Measurements from ENCODE around the gene OR6V1.
A peak's percentile ranks its signal among the peaks of the same experiment; 100 is the strongest.

The OR6V1 gene, protein sequence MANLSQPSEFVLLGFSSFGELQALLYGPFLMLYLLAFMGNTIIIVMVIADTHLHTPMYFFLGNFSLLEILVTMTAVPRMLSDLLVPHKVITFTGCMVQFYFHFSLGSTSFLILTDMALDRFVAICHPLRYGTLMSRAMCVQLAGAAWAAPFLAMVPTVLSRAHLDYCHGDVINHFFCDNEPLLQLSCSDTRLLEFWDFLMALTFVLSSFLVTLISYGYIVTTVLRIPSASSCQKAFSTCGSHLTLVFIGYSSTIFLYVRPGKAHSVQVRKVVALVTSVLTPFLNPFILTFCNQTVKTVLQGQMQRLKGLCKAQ

DNA sequence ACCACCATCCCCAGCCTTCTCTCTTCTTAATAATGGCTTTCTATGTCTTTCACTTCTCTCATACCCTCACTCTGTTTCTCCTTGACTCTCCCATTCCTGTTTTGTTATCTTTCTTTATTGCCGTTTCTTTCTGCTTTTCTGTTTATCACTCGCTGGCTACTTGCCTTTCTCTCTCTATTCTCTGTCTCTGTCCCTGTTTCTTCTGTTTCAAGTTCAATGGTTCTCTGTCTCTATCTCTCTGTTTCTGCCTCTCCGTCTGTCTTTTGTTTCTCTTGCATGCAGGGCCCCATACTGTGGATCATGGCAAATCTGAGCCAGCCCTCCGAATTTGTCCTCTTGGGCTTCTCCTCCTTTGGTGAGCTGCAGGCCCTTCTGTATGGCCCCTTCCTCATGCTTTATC, at the start of gene OR6V1:
OR6V1 (plus strand) TSS at position 301 of the 400 bp plus-strand sequence; CDS start at position 301, 0 bp downstream.
- no peak for DNase-seq (ENCODE audit: low read depth in 2 of 2)

DNA sequence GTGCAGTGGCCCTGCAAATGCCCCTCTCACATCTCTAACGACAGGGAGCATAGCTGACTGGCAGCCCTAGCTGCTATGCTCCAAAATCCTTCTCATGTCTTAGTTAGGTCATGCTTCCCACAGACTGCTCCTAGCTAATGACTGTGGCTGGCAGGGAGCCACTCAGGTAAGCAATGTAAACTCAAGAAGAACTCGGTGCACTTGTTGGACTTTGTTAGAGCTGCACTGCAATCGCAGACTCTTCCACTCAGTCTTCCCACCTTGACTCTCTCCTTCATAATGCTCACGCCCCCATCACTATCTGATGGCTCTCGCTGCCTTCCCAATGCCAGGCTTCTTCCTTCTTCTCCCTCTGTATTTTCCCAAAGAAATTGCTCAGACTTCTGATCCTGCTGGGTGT, 49.2 kb upstream of the OR6V1 start:
- no peak for DNase-seq (ENCODE audit: low read depth in 2 of 2)

DNA sequence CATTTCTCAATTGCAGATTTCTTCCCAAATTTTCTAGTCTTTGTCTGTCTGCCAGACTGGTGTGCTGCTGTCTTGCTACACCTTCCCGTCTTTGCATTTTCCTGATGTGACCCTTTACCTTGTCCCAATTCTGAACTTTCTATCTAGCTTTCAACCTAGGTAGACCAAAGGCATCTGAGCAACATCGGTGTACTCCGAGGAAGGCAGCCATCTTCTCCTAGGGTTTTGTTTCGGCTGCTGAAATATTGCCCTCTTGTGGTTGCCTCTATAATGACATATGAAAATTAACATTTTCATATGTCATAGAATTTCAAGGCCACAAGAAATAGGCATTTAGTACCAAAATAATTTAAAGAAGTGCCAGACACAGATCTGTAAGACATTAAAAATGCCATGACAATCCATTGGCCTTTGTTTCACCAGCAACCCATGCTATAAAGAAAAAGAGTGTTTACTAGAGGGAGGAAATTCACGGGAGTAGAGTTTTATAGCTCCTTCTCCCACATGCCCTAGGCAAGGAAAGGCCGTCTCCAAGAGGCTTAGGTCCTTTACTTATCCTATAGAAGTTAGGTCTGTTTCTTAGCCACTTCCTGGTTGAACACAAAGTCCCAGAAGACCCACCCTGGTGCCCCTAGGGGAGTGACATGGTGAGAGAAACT, 48.6 kb upstream of the OR6V1 start:
- DNase-seq (ENCODE audit: low read depth in 2 of 2): no peak

DNA sequence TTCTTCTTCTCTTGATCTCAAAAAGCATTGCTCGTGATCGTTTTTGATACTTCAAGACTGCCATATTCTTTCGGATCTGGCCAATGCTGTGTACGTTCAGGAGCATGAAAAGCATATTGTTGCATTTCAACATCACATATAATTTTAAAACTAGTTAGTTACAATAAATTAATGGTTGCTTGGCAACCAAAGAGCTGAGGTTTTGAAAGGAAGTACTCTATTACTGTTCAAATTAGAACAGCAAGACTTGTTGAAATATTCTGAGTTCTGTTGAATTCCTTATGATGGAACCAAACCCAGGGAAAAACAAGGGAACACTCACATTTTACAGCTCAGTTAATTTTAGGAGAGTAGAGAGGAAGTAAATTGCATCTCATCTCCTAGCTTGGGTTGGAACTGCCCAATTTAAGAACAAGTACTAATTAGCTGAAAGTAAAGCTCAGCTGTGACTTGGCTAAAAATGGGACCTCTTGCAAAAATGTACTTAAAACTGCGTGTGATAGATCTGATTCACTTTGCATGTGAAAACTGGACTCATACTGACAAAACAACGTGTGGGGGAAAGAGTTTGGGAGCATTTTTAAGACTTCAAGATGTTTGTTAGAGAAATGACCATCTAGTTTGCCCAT, 46.4 kb upstream of the OR6V1 start:
- no peak for DNase-seq (ENCODE audit: low read depth in 2 of 2)

DNA sequence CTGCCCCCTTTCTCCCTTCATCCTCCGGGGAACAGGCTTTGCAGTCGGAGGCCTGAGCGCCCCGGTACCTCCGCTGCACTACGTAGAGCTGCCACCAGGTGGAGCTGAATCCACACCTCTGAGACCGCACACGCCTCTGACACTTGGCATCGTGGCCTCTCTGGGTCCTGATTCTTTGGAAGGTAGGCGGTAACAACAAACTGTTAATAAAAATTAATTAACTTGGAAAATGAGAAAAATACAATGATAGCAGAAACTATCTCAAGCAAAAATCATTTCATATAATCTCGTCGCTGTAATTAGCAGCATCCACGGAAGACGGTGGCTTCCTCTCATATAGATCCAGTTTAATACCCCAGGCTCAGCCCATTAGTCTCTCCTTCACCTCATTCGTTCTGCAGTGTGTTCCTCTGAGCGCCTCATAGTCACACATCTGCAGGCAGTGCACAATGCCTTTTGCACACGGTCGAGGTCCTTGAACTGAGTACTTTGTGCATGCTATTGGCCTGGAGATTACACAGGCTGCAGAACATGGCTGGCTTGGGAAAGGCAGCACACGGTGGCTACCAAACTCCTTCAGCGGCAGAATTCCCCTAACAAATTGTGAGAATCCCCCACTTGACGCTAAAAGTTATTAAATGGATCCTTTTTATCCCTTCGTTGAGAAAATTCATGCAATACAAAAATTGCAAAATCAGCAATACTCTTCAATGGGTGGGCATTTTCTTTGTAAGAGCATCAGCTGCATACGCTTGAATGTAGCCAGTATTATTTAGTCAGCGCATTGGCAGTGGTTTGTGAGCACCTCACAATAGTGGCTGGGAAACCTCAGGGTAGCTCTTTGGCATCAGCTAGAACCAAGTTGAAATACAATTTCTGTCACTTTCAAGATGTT, 43.9 kb upstream of the OR6V1 start:
- DNase-seq (ENCODE audit: low read depth in 2 of 2): peak in 1 of 2 experiments; percentile 18

DNA sequence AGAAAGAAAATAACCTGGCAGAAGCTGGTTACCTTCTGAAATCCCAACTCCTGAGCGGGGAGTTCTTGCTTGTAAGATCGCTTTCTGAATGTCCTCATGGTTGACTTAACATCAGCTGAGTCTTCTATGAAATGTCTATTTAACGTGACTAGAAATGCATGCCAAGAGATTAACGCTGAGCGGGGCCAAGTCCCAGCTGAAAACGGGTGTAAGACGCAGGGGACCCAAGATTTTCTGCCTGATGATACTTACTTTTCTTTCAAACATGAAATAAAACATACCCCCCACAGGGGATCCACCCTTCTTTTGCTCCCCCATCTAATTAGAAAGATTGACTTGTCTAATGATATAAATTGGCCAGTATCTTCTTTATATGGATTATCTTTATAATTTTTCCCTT, 40.1 kb upstream of the OR6V1 start:
- no peak for DNase-seq (ENCODE audit: low read depth in 2 of 2)

DNA sequence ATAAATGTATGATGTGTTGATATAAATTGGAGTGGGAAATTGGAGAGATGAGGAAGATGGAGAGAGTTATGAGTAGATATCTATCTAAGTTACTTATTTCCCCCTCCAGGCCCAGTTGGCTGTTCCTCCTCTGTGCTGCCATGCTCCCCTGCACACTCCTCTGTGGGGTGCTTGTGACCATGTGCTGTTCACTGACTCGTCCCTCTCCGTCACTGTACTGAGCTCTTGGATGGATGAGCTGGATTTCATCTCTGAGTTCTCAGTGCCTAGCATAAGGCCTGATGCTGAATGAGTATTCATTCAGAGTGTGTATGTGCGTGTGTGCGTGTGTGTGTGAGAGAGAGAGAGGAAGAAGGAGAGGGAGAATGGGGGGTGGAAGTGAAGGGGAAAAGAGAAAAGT, 39.7 kb upstream of the OR6V1 start:
- DNase-seq (ENCODE audit: low read depth in 2 of 2): no peak

DNA sequence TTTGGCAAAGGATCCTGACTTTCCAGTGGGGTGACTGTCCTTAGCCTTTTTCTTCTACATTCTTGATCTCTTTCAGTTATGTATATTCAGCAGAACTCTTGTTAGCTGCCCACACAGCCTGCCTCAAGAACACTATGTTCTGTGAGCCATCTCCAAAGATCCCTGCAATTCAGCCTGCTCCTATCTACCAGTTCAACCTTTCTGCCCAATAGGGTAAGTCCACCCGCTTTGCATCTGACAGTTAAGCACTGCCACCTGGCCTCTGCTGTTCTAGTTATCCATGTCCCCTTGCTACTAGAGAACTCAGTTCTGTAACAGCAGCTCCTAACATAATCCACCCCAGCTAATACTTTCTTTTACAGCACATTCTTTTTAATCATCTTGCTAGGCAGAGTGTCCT, 38.7 kb upstream of the OR6V1 start:
- no peak for DNase-seq (ENCODE audit: low read depth in 2 of 2)

DNA sequence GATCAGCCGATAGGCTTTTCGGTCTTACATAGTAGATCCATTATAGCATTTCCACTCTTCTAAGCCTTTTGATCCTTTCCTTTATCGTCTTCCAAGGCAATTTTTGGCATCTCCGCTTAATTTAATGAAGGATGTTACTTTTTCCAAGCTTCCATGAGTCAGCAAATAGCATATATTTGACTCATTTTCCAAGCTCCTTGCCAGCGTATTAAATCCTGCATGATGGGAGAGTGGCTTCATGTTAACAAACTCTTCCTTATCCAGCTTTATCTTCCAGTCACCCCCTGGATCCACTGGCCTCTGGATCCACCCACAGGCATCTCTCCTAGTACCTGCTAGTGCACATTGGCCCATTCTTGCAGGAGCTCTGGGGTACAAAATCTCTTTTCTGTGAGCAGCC, 38.2 kb upstream of the OR6V1 start:
- DNase-seq (ENCODE audit: low read depth in 2 of 2): peak; percentile 58 to 71

DNA sequence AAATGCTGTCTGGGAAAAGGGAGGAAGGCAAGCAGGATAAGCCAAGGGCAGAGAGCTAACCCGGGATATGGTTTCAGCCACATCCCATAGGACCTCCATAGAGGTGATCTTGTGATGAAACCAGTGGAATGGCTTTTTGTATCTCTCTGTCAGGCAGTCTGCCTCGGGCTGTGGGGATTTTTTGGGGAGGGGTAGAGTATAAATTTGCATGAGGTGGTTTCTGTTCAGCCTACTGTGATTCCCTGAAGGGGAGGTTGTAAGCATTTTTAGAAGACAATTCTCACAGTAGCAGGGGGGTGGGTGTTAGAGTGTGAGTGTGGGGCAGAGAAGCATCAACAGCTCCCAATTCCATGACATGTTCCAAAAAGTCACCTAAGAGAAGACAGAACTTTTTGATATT, 37.1 kb upstream of the OR6V1 start:
- DNase-seq (ENCODE audit: low read depth in 2 of 2): no peak

DNA sequence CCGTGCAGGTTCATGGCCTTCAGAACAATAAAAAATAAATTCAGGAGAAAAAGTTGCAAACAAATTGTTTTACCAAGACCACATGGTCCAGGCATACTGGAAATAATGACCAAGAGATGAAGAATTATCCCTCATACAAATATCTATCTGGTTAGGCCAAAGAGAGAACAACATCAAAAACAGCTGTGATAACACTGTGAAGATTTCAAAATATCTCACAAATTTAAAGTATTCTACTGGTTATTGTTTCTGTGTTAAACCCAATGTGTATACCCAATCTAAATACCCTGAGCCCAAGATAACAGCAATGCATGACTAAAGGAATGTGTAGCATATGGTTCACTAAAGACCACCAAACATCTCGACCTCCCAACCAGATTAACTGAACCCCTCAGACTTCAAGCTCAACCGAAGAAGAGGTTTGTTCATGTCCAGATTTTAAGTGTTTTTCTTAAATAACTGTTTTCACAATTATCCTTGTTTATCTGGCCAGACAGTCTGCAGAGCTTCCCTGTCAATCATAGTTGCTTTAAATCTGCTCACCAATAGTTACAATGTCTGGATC, 36.1 kb upstream of the OR6V1 start:
- DNase-seq (ENCODE audit: low read depth in 2 of 2): peak; percentile 46 to 48

DNA sequence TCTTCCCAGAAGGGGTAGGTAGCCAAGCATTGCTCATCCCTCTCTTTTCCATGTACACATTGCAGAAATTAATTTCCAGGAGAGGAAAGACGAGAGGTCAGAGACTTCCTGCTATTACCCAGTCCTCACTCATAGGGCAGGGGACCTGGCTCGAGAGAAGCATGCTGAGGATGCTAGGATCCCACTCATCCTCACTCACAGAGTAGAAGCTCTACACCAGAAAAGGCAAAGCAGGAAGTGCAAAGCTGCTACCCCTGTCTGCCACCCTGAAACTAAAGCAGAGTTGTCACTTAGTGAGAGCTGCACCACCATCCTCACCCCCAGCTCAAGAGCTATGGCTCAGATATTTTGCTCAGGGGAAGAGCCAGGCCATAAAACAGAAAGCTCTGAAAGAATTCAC, 35.1 kb upstream of the OR6V1 start:
- DNase-seq (ENCODE audit: low read depth in 2 of 2): no peak

DNA sequence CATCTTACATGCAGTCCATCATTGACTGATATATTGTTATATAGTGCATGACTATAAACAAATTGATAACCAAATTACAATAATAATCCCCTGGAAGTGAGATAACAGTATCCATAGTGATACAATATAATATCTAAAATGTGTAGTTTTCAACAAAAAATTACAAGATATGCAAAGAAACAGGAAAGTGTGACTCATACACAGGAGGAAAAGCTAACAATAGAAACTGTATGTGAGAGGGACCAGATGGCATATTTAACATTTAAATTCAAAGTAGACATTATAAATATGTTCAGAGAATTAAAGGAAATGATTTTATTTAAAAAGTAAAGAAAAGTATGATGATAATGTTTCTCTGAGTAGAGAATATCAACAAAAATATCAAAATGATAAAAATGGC, 33.2 kb upstream of the OR6V1 start:
- DNase-seq (ENCODE audit: low read depth in 2 of 2): no peak

DNA sequence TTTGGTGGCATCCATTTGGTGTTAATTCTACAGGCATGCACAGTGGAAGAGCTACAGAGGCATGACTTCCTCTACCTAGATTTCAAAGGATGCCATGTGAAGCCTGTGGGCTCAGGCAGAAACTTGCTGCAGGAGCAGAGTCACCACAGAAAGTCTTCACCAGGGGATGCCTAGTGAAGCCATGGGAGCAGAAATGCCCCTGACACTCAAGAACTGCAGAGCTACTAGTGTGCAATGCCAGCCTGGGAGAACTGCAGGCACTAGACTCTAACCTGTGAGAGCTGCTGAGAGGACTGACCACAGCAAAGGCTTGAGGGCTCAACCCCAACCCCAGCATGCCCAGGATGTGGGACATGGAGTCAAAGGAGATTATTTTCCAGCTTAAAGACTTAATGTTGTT, 29.1 kb upstream of the OR6V1 start:
- no peak for DNase-seq (ENCODE audit: low read depth in 2 of 2)

DNA sequence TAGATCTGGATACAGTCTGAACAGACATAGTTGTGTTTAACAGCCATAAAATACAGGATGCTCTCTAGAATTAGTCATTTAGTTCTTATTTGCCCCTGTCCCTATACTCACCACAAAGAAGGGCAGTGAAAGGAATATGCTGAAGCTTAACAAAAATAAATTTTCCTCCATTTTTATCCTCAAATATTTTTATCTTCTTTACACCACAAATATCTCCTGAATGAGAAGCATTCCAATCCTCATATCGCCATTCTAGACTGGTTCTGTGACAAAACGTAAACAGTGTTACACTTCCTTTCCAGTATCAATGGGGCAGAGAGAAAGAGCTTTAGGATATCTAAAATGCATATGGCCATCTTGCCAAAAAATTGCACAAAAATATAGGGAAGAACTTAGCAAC, 26.8 kb upstream of the OR6V1 start:
- DNase-seq (ENCODE audit: low read depth in 2 of 2): no peak

DNA sequence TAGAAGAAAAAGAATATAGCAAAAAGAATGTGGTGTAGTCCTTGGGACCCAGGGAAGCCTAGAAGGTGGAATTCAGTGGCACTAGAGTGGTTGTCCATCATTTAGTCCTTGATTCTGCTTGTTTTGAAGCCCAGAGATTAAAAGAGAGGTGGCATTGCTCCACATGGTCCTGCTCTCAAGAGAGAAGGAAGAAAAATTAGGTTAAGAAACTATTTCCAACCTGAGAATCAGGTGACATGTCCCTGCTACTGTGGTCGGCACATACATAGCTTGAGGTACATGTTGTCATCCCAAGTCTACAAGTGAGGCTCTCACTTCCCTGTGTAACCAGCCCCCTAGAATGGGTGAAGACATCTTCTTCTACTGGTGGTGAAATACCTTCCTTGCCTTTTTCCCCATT, 25.1 kb upstream of the OR6V1 start, which contains the start of gene OR9A2:
OR9A2 (minus strand) TSS at position 101 of the 400 bp plus-strand sequence; CDS start at position 101, 0 bp downstream.
- DNase-seq (ENCODE audit: low read depth in 2 of 2): no peak

DNA sequence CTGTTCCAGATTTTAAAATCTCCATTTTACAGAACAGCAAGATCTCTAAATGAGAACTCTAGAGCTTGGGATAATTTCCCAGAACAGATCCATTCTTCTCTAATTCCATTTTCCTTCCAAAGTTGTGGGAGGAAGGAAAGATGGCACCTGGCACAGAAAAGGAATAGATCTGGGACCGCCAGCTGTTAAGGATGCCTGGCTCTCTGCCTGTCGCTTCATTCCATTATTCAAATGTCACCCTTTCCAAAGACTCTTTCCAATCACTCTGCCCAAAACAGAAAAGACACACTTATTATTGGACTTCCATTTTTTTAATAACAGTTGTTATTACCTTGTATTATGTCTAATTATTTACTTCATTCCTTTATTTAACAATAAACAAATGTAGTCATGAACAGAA, 24.5 kb upstream of the OR6V1 start:
- DNase-seq (ENCODE audit: low read depth in 2 of 2): no peak

DNA sequence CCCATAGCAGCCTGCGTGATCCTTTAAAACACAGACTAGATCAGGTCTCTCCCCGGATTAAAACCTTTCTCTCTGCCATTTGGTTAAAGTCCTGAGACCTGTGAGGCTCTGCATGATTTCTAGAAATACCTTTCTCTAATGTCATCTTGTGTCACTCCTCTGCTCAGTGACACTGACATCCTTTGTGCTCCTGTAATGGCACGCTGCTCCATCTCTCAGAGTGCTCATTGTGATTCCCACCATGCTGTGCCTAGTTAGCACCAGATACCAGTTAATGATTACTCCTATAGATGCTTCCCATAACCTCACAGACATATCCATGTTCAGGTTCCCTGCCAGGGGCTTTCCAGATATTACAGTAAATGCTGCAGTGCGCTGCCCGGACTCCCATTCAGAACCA, 13.5 kb upstream of the OR6V1 start:
- DNase-seq (ENCODE audit: low read depth in 2 of 2): no peak

DNA sequence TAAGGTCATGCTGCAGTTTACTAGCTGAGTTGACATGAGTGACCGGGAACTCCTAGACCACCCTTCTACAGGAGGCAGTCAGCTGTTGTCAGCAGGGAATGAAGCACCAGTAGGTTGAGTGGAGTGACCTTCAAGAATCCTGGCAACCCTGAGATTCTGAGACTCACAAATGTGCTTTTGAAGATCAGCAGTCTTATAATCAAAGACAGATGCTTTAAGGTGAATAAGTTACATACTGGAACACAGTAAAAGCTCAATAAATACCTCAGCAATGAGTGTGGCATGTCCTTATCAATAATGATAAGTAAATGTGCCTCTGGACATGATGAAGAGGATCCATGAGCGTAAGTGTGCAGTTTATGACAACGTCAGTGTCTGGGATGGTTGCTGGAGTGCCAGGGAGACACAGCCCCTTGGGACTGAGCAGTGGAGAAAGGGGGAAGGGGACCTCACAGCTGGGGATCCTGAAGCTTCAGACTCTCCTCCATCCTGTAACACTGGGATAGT, 11.9 kb upstream of the OR6V1 start:
- no peak for DNase-seq (ENCODE audit: low read depth in 2 of 2)

DNA sequence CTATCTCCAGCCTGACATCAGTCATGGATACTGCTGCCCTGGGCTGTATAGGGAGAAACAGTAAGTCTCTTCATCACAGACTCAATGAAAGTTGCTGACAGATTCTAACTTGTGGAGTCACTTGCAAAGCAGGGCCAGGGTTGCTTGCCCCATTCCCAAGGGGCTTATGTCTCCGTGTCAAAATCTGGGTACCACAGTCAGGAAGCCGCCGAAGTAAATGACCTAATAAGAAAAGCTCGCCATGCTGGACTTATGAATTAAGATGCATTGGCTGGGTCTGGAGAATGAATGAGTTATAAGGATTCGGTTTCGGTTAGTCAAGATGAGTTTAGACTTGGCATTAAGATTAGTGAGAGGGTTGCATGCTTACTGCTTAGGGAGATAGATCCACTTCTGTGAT, 10.8 kb upstream of the OR6V1 start:
- no peak for DNase-seq (ENCODE audit: low read depth in 2 of 2)

DNA sequence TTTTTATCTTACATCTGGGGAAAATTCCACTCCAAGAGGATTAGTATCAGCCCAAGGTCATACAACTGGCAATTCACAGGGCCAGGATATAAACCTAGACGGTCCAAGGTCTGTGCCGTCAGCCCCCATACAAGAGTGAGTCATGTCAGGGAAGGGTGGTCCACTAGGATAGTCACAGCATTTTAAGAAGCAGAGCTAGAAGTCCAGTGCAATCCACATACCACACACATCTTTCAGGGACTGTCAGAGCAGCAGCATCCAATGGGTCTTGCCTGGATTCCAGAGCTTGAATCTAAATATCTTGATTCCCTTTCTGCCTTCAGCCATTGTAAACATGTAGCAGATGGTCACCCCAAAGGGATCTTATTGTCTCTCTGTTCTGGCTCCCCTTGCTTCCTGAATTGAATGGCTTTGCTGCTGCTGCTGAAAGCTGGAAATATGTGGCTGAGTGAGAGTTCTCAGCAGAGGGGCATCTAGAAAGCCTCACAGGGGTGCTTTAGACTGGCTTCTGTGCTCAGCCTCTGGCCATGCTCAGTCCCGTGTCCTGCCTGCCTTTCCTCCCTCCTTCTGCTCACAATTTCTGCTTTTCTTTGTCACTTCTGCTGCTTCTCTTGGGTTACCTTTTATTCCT, 9.9 kb upstream of the OR6V1 start:
- no peak for DNase-seq (ENCODE audit: low read depth in 2 of 2)

All from fibroblast of skin of left biceps (primary cell).